Left cardiac atrium (tissue), 4 donors: ENCODE data around the gene GRIN2A. TPM values are rescaled to one million over a fixed set of nuclear protein-coding genes. Genes with fewer than 3 reads are reported as not detected.

Experiments used
- ATAC-seq, 2 donors: fragments of 200-7000 bp; cut with Tn5 transposase; one replicate each; pipeline ENCODE4 v1.9.1; 2020; ENCODE audit warnings: mild to moderate bottlenecking in 2 of 2, moderate library complexity in 2 of 2
- DNase-seq: peaks from one replicate; pipeline ENCODE4 v3.0.0-alpha.2; 2020
- intact Hi-C, 2 donors: fragments of 100-400 bp; cut with DNase I; formaldehyde crosslinking; loops; one replicate each; pipeline versions ENCODE4 v1.14.1 to v1.15.1; 2022 to 2023
- total RNA-seq, 2 donors: library from RNA; stranded (reverse); fragmentation: NEBNext Ultra II Directional; extraction: Animal tissue kit (Norgen Biotek cat#: 25700); gene quantifications; one replicate each; pipeline ENCODE4 v1.2.1, GENCODE V29; 2021
- donor health status: DM: no; HTN: yes; CAD: no.
- donor health status: DM: no; HTN: yes; CAD: no; lungs with severe emphysema.
- donor health status: DM: yes; HTN: yes; CAD: no.
- donor health status: Dilated cardiomyopathy.

Gene GRIN2A
- total RNA-seq, 2 donors from 2014 or later, result 2.0 to 6.5 TPM

DNA sequence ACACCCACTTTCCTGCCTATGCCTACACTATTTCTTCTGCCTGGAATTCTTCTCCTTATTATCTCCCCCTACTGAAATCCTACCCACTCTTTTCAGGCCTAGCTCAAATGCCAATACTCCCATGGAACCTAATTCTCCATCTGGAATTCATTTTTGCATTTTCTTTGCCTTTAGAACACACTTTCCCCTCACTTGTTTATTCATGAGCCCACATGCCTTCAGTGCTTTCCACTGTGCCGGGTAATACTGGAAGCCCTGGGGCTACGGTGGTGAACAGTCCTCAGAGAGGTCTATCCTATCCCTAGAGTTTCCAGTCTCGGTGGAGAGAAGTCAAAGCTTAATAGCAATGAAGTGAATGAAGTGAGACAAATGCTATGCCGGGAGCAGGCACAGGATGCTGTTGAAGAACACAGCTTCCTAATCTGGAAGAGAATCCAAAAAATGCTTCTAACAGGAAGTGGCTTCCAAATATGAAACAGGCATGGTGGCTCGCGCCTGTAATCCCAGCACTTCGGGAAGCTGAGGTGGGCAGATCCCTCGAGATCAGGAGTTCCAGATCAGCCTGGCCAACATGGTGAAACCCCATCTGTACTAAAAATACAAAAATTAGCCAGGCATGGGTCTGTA lies 322.4 kb downstream of the GRIN2A start:
- no peak for DNase-seq
- intact Hi-C loops, result no loop called here
- no peak for ATAC-seq

DNA sequence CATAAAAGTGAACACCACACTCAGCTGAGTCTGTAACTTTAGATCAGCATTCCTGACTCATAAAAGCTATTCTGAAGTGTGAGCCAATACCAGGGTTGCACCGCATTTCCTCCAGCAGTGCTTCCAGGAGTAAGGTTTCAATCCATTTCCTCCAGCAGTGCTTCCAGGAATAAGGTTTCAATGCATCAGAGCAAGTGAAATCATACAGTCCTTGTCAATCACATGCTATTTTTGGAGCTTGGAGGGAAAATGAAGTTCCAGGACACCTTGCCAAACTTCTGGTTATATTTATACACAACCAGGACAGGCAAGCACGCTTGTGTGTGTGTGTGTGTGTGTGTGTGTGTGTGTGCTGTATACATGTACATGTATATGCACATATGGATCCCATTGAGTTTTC lies 327.6 kb downstream of the GRIN2A start:
- ATAC-seq (peak in 1 of 2 donors; percentile 45), DNase-seq (peak; percentile 31)
- intact Hi-C loops, result no loop called here

DNA sequence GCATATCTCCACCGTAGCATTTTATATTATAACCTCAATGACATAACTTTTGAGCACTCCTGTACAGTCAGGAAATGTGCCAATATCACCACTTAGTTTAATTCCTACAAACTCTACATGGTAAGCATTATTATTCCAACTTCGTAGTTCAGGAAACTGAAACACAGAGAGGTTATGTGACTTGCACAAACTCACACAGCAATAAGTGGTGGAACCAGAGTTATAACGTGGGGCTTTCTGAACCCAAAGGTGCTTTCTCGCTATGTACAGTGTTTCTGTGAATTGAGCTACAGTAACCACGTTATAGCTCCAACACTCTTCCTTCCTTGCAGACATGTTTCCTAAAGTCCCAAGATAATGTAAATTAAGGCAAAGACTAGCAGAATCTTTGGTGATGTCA lies 330.2 kb downstream of the GRIN2A start:
- DNase-seq (no peak), ATAC-seq (no peak)
- intact Hi-C loops, result no loop called here

DNA sequence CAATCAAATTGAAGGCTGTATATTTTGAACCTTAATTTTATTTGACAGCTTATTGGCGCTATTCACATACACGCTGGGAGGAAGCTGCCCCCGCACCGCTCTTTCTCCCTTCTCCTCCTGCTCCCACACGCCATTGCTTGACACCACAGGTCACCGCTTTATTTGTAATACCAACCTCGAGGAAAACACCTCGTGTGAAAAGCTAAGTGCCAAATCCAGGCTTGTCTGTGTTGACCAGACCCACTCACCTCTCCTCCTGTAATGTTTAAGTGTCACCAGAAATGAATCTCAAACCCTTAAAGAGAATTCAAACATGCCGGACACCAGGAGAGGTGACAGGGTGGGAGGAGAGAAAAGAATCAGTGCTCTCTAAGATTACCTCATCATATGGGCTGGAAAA lies 331.4 kb downstream of the GRIN2A start:
- intact Hi-C loops, result no loop called here
- ATAC-seq, result no peak
- no peak for DNase-seq

DNA sequence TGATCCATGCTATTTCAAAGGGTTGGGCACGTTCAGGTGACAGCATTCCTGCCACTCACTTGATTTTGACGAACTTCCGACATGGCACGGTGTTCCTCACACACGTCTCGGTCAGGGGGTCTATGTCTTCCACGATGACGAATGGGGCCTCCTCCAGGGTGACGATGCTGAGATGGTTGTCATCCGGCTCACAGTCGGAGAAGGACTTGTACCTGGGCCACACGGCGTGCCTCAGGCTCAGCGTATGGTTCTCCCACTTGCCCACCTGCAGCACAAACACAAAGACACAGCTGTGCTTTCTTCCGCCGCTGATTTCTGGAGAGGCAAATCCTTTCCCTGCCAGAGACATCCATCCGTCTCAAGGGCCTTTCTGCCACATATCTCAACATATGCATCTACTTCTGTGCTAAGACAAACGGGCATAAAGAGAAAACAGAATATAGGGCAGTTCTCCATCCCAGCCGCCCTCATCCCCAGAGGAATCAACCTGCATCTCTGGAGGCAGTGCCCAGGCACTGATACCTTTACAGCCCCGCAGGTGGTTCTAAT lies 332.5 kb downstream of the GRIN2A start:
- DNase-seq (no peak), ATAC-seq (no peak)
- intact Hi-C loops, result no loop called here

DNA sequence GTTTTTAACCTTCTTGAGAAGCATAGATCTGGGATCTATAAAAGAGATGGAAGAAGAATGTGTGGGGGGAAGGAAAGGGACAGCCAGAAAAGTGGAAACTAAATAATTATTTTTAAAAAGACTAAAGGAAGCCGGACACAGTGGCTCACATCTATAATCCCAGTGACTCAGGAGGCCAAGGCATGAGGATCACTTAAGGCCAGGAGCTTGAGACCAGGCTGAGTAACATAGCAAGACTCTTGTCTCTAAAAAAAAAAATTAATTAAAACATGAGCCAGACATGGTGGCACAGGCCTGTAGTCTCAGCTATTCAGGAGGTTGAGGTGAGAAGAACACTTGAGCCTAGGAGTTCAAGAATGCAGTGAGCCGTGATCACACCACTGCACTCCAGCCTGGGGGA lies 335.1 kb downstream of the GRIN2A start:
- ATAC-seq (no peak), DNase-seq (no peak)
- intact Hi-C loops, result no loop called here

DNA sequence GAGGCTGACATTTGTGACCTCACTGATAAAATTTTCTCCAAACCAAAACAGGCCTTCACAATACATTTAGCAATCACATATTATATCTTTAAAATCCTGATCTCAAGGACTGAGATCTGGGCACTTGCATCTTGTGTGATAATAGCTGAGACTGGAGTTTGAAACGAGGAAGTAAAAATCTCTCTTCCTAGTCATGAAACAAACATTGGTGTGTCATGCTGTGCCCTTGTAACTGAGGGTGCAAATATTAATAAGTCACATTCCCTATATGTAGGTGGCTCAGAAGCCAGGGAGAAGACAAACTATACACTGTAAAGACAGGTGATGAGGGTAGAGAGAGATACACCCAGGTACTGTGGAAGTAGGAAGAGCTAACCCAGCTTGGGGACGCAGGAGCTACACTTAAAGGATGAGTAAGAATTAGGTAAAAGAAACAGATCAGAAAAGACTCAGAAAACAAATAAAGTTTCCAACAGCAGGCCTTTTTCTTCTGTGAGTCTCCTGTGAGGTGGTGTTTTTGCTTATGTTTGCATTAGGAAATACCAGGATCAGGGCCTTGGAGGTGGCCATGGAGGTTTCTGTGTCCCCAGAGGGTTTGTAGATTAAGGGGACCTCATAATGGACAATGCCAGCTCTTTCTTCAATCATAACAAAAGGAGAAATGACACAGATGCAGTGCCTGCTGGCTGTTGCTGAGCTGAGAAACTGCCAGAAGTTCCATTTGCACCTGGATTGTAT lies 335.7 kb downstream of the GRIN2A start:
- DNase-seq (no peak), ATAC-seq (no peak)
- intact Hi-C loops, result no loop called here

DNA sequence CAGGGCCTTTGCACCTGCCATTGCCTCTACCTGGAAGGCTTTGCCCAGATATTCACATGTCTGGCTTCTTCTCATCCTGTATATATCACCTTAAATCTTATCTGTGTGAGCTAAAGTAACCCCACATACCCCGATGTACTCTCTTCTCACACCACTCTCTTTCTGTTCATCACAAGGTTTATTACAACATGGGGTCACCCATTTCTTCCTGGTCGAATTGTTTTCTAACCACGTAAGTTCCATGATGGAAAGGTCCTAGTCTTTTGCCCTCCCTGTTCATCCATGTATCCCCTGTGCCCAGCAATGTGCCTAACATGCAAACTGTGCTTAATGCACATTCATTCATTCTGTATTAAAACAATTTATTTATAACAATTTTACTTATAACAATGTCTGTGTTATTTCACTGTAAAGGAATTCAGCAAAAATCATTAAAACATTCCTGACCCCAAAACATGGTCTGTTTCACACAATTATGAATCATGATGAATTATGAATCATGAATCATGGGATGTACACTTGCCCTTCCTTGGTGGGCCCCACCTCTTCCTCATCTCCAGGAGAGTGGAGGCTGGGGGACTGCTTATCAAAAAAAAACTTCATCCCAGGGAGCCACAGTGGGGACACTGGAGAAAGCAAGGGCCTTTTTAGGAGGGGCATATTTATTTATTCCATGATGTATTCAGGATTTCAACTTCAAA lies 336.4 kb downstream of the GRIN2A start:
- ATAC-seq, result peak in 1 of 2 donors; percentile 54
- DNase-seq, result no peak
- intact Hi-C loops, result no loop called here

DNA sequence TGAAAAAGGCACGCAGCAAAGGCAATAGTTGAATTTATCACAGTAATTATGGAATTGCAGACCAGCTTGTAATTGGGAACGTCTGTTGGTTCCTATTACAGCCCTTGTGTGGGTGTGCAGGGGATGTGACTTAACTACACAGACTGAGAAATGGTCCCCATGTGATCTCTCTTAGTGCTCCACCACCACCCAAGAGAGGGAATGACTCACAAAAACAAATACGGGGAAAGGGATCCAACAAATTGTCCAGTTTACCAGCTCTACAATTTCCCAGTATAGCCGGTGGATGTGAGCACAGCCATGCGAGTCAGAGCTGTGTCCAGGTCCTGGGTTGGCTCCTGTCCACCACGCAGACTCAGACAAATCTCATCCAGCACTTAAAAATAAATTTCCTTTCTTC lies 337.9 kb downstream of the GRIN2A start:
- intact Hi-C loops, result no loop called here
- no peak for DNase-seq
- no peak for ATAC-seq

DNA sequence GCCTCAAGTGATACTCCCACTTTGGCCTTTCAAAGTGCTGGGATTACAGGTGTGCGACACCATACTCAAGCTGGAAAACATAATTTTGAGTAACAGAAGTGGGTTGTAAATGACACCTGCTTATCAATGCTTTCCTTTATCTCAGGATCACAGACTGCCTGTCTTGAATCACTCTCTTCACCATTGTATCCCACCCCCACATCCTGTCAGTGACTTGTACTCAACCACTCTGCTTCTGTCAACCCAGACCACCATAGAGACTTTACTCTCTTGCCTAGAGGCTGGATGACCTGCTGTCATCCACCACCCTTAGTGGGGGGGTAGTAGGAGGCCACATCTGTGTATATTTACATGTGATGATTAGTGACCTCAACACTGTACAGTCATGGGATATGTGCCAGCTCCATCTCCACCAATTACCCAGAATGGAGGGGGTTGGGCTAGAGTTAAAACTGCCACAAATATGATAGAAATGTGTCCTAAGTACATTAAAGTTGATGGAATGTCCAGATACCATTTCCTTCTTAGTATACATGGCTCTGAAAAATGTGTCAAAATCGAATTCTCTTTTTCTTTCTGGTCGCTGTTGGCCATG lies 338.7 kb downstream of the GRIN2A start:
- no peak for ATAC-seq
- intact Hi-C loops, result no loop called here
- no peak for DNase-seq

DNA sequence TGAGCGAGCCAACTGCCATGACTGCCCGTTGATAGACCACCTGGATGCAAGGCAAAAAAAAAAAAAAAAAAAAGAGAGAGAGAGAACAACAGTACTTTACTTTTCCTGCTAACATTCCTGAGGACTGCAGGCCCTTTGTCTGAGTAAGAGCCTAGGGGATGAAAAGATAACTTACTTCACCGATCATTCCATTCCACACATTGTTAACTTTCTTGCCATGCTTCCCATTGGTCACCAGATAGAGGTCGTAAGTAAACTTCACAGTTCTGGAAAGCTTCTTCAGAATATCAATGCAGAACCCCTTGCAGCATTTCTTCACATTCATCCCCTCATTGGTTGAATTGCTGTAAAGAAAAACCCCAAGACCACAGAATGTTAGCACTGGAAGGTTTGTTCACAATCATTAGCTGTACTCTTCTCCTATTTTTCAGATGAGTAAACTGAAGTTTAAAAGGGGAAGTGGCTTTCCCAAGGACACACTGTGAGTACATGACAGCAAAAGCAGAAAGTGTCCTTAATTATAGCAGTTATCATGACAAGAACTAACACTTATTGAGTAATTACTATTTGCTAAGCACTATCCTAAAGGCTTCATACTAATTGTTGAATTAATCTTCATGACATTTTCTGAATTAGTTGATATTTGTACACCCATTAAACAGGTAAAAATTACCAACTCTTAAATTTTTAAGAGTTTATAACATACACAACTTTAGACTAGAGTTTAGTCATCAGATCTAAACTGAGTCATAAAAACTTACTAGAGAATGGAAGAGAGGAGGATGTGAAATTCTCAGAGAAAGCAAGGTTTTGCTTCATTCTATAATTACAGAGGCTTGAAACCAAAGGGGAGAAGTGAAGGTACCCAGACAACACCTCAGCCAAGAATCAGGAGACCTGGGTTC lies 341.2 kb downstream of the GRIN2A start:
- no peak for ATAC-seq
- intact Hi-C loops, result no loop called here

DNA sequence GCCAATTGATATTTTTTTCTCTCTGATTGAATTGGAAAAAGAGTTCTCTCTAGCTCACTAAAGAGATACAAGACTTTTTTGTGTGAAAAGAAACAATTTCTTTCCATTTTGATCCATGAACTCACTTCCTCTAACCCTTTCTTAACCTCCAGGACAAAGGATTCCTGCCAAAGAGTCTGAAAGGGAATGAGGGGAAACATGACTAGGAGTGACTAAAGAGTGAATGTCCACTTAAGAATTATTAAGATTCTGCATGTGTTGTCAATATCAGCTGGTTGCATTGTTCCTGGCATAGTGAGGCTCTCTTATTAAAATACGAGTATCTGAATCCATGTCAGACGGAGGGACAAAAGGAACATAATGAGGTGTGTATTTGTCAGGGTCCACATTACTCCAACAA lies 344.7 kb downstream of the GRIN2A start:
- no peak for ATAC-seq
- intact Hi-C loops, result no loop called here

More for the DNA sequence above, 341.2 kb downstream of the GRIN2A start:
- DNase-seq, result no peak

DNA sequence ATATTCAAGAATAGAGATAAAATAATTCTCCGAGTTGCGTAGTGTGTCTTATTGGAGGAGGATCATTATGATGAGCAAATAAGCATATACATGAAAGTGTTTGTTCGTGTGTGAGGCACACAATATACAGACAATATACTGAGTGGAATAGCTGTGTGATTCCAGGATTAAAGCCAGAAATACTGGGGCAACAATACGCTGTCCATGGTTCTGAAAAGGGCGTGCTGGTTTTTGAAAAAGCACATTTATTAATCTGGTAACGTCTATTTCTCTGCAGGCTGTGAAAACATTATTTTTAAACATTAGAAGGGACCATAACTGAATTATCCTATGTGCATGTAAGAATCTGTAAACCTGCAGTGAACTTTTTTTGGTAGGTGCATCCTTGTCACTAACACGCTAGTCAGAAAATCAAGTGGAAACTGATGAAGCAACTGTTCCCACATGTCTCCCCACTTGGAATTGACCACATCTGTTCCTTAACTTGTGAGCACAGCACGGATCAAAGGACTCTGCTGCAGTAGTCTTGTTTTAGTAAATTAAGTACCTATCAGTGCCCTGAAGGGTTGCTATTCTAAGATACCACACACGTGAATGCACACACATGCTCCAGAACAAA lies 346.0 kb downstream of the GRIN2A start:
- intact Hi-C loops, result no loop called here
- DNase-seq (no peak), ATAC-seq (no peak)

More for the DNA sequence above, 344.7 kb downstream of the GRIN2A start:
- DNase-seq, result no peak

DNA sequence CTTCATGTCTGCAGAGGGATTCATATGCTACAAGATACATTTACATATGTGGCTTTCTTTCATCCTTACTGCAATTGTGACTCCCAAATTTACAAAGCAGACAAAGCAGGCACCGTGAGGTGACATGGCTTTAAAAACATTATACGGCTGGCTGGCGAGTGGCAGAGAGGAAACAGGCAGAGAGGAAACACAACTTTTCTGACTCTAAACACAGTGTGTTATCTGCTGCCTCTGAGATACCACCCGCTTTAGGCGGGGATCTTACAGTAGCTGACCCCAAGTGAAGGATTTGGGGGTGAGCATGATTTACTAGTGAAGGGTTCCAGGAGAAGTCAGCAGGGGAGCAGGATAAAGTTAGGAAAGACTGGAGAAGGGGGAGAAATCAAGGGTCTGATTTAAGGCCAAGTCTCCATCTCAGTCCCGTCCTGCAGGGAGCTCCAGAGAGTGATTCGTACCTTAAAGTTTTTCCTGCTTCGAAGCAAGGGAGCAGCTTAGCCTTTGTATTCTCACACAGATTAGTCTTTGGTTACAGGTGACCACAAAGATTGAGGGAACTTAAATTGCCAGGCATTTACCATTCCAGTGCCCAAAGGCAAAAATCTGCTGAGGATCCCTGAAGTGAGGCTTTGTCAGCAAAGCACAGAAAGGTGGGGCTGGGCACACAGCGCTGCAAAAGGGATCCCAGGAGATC lies 355.0 kb downstream of the GRIN2A start:
- ATAC-seq (no peak), DNase-seq (no peak)
- intact Hi-C loops, result no loop called here

DNA sequence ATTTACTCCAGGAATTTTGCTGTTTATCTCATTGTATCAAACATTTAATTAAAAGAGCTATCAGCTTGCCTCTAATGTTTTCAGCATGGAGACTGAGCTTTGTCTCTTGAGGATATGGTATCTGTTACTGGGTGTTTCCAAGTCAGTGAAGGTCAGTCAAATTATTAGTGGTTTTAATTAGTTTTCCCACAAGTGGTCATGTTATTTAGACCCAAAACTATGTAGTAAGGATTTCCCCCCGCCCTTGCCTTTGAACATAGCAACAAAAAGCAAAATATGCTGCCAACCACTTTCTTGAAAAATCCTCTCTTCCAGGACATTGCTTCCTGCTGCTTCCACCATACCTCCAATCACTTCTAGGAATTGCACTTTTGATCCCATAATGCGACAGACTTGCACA lies 355.6 kb downstream of the GRIN2A start:
- intact Hi-C loops, result no loop called here
- ATAC-seq (no peak), DNase-seq (no peak)

DNA sequence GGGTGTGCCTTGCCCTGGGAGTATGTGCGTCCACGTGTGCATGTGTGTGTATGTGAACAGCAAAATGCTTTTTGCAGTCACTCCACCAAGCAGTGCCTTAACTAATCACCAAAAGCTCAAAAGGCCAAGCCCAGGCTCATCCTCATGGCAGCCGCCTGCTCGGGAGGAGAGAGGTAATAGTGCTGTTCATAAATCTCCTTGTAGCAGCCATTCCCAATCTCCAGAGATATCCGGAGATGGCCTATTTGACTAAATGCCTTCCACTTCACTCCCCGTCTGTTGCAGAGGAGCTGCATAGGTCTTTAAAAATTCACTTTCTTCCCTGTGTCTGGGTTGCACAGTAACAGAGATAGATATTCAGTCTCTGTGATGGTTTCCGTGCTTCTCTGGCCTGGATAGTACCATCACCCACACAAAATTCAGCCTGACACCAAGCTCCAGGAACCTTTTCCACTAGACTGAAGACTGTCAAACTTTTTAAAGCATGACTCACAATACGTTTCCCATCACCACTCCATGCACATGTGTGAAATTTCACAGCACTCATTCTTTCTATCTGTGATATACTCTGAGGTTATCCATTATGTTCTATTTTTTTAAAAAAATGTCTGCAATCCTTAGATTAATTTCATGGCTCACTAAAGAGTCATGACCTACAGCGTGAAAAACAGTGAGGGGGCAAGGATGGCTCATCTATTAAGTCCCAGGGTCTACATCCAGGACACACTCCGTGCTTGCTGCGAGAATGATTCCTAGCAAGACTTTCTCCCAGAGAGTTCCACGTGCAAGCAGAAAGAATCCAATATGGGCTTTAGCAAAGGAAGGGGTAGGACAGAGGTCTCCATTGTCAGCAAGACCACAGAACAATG lies 357.8 kb downstream of the GRIN2A start:
- ATAC-seq, result no peak
- no peak for DNase-seq
- intact Hi-C loops, result no loop called here

DNA sequence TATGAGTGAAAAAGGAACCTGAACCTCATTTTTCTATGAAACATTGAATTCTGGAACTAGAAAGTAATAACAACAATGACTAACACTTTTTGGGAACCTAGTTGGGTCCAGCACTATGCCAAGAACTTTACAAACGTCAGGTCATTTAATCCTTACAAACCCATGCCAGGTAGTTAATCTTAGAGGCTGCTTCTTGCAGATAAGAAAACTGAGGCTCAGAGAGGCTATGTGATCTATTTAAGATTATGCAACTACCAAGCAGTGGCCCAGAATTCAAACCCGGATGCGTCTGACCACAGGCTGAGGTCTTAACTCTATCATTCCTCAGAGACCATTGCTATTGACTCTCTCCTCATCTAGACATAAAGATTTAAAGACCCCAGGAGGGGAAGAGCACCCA lies 358.7 kb downstream of the GRIN2A start:
- peak in 1 of 2 donors; percentile 22 for ATAC-seq
- intact Hi-C loops, result no loop called here
- no peak for DNase-seq
